Stimulated activated CD4-positive, alpha-beta T cell treated with anti-CD3 and anti-CD28 coated beads, Interleukin-1b, Interleukin-23, amount 100 ng/mL, for 48 hours (primary cell): ENCODE measurements around the gene MTUS2.

Experiments
- DNase-seq: peaks from one replicate; pipeline ENCODE4 v3.0.0-alpha.2; 2020

MTUS2 gene

DNA sequence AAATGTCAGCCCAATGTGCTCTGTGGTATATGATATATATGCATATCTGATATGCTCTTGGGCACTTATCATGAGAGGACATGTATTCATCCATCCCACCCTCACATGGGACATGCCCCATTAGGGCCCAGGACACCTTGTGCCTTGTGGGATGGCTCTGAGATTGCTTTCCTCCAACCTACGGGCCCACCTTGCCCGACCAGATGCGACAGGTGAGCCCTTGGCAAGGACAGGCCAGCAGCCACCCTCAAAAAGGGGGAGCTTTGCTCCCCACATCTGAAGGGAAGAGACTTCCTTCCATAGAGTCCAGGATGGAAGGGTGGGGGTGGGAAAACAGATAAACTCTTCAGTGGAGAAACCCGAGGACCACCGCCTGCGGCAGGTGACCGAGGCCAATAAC lies 716.7 kb downstream of the MTUS2 start:
- DNase-seq, result no peak

DNA sequence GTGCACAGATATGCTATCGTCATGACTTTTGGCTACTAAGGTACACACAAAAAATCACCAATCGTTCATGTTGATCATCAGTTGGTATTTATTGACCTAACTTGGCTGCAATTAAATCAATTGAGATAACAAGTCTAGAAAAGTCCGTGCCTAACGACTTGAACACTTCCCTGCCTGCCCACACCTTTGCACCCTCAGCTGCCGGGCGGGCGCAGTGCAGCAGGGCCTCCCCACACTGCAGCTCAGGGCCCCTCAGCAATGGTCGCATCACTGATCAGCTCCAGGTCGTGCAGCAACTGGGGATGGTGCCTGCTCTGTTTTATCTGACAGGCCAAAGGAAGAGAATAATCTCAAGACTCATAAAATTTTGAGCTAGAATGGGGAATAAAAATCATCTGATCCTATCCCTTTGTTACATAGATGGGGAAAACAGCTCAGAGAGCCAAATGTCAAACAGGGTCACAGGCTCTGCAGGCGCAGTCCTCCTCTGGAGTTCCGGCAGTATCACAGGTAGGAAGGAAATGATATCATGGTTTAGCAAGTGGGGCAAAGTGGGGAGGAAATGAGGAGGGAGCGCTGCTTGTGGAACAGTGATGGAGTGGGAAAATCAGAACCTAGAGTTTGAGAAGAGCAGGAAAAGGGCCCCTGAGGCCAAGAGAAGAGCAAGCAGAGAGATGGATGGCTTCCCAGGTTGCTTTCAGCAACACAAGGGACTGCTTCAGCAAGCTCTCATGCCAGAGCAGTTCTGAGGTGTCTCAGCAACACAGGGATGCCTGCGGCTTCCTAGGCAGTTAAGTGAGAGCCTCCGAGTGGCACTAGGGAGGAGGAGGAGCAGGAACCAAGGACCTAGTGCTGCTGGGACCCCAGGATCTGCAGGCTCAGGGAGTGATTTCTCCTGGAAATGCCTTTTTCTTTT lies 717.9 kb downstream of the MTUS2 start:
- DNase-seq, result no peak

- no peak for DNase-seq
Observed at GRCh38 chr13:29538652-29539040, 718.5 kb downstream of the MTUS2 start.

- DNase-seq, result no peak
Observed at GRCh38 chr13:29539856-29540255, 719.7 kb downstream of the MTUS2 start.

DNA sequence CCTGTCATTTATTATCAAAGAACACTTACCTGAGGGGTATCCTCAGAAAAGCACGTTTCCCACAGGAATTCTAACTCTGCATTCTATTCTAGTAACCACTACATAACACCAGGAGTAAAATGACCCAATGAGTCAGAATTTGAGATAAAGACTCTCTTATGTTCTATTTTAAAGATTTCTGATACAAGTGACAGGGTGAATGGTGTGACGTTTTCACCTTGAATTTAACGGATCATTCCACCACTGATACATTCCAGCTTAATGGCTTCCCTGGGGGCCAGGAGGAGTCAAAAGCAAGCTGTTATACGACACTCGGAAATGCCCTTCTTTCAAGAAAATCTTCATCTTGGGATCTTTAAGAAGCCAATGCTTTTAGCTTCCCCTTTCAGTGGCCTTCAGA lies 720.2 kb downstream of the MTUS2 start:
- no peak for DNase-seq

GRCh38 chr13:29540799-29541198 lies 720.7 kb downstream of the MTUS2 start:
- no peak for DNase-seq

- peak; percentile 19 for DNase-seq
Observed at GRCh38 chr13:29541400-29541799, 721.3 kb downstream of the MTUS2 start.

- no peak for DNase-seq
Observed at GRCh38 chr13:29542381-29542780, 722.2 kb downstream of the MTUS2 start.

DNA sequence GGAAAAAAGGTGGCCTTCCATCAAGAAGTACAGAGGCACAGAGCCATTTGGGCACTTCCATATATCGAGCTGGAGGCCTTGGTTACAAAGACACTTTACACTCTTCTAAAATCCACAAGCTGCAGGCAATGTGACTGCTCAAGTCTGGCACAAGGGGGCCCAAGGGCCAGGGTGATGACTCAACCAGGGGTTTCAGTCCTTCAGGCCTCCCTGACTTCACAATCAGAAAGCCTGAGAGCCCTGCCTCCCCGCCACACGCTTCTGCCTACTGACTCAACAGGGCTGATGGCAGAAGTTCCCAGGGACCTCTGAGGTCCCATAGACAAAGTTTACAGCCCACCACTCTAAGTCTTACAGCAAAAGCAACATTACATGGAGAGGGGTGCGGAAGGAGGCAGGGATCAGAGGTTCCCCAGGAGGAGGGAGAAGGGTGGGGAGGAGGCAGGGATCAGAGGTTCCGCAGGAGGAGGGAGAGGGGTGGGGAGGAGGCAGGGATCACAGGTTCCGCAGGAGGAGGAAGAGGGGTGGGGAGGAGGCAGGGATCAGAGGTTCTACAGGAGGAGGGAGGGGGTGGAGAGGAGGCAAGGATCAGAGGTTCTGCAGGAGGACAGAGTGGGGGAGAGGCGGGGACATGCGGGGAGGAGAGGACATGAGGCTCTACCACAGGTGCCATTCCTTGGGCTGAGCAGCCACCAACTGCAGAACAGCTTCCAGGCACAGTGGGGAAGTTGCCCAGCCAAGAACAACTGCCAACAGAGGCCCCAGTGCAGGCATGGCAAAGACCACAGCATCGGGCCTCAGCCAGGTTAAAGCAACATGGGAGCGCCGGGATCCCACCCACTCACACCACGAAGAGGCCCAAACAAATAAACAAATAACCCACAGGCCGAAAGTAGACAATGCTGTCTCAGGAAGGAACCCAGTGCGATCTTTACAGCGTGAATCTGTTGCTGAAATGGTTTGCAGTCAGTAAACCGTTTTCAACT lies 723.4 kb downstream of the MTUS2 start:
- peak; percentile 83 for DNase-seq

- no peak for DNase-seq
Observed at GRCh38 chr13:29545988-29546387, 725.8 kb downstream of the MTUS2 start.

DNA sequence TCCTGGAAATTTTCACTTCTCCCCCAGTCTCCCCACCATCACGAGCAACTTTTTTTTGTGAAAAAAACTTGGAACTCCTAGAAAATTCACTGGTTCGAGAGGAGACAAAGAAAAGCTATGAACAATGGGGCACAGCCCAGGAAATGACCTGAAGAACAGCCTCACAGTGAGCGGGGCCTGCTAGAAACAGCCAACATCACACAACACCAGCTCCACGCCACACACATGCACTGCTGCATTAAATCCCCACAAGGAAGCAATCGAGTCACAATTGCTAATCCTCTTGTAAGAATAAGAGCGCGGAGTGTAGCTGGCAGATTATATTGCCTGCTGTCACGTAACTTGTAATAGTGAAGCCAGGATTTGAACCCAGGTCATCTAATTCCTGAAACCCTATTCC lies 726.5 kb downstream of the MTUS2 start:
- no peak for DNase-seq

DNA sequence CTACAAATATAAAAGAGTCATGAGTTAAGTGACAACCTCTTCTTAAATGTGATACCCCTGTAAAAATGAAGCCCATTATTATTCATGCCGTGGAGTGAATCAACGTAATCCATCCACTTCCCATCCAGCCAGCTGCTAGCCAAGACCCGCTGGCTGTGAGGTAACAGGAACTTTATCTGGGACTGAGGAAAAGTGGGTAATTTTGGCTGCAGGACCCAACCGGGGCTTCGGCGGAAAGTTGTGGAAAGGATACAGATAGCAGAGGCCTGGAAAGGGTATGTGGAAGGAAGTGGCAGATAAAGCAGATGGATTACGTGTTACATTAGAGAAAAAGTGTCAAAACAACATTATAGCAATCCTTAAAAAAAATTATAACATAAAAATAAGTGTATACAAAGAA lies 727.0 kb downstream of the MTUS2 start:
- DNase-seq, result no peak

- DNase-seq, result no peak
Observed at GRCh38 chr13:29548722-29549121, 728.6 kb downstream of the MTUS2 start.

DNA sequence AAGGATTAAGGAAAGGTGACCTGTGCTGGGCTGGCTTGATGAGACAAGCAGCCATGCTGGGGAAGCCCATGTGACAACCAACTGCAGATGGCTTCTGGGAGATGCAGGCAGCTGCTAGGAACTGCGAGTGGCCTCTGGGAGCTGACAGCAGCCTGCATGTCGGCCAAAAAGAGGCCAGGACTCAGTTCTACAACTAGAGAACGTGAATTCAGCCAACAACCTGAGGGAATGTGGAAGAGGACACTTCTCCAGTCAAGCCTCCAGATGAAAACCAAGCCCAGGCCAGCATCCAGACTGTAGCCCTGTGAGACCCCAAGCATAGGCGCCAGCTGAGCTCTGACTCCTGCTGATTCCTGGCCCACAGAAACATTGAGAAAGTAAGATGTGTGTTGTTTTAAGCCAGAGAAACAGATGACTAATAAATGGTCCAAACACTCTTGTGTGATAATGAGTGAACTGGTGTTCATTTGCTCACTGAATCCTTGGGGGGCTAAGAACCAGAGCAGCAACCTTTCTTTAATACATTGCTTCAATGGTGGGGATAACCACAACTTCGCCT lies 730.4 kb downstream of the MTUS2 start:
- DNase-seq, result no peak

DNA sequence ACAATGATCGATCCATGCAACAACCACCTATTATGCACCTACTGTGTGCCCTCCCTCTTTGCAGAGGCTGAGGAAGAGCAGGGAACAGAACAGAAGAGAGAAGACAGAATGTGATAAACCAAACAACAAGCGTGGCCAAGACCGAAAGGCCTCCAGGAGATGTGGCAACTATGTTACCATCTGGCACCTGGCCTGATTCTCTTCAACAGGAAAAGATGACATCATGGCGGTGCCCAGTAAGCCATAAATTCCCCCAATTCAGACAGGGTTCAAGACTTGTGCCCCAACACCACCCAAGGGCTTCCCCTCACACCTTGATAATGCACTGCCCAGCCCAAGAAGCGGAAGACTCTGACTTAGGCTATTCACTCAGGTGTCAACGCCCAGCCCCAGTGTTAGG lies 731.1 kb downstream of the MTUS2 start:
- no peak for DNase-seq
